ENCODE data around the gene RASEF. TPM values are rescaled to one million over a fixed set of nuclear protein-coding genes. Genes with fewer than 3 reads are reported as not detected.

RASEF gene
- total RNA-seq, 1 experiment from 2014 or later = 0.12 TPM

GRCh38 chr9:83043597-83043996, 19.3 kb downstream of the RASEF start:
- H3K79me2 ChIP-seq (ENCODE audit: insufficient read depth, low read length) = no peaks in the 10 kb centered on the region
- H3K27me3 ChIP-seq (ENCODE audit: insufficient read depth, low read length) = no peaks in the 10 kb centered on the region
- H4K20me1 ChIP-seq (ENCODE audit: insufficient read depth) = no peaks in the 10 kb centered on the region
- TF ChIP-seq CTCF (IDR thresholded peaks at IDR 0.05 in 2 of 3, conservative IDR thresholded peaks at IDR 0.05 in 1 of 3; ENCODE audit: borderline replicate concordance in 1 of 3, insufficient read depth in 1 of 3, low read depth in 2 of 3, low read length in 2 of 3) (no peak), CEBPB (IDR thresholded peaks at IDR 0.05; ENCODE audit: low read depth) (no peak), YY1 (IDR thresholded peaks at IDR 0.05; ENCODE audit: extremely low read depth, insufficient replicate concordance, low read depth, low read length) (no peak), EZH2phosphoT487 (IDR thresholded peaks at IDR 0.05; ENCODE audit: borderline replicate concordance) (no peak), MAX (IDR thresholded peaks at IDR 0.05) (no peak), EGR1 (IDR thresholded peaks at IDR 0.05; ENCODE audit: low read depth) (no peak), ZNF274 (IDR thresholded peaks at IDR 0.05; ENCODE audit: low read depth, low read length) (no peak), JUND (IDR thresholded peaks at IDR 0.05) (no peak)
- H3K4me2 ChIP-seq (ENCODE audit: low read length) = no peak overlapping the region
- ATAC-seq (no peak), DNase-seq (ENCODE audit: low read depth, low spot score) (no peak)
- no peak overlapping the region for H3K4me3 ChIP-seq (replicated peaks in 1 of 2; ENCODE audit: low read depth in 1 of 2, low read length in 2 of 2)
- H3K27ac ChIP-seq (ENCODE audit: low read depth, low read length) = no peak overlapping the region
- CTCF ChIA-PET = no interaction called here
- H3K9me2 ChIP-seq (ENCODE audit: insufficient read depth) = no peaks in the 10 kb centered on the region
- no peak overlapping the region for H2AFZ ChIP-seq (ENCODE audit: low read depth, low read length, poor library complexity, severe bottlenecking)
- H3K4me1 ChIP-seq (ENCODE audit: control insufficient read depth in 1 of 2, insufficient read depth in 2 of 2, low read length in 2 of 2) = no peaks in the 10 kb centered on the region
- POLR2A ChIA-PET = no interaction called here
- H3K36me3 ChIP-seq (ENCODE audit: control insufficient read depth in 1 of 2, insufficient read depth in 2 of 2, low read length in 2 of 2) = no peaks in the 10 kb centered on the region
- intact Hi-C loops (cut with micrococcal nuclease) = no loop called here
- no peaks in the 10 kb centered on the region for H3K9me3 ChIP-seq (ENCODE audit: control insufficient read depth in 1 of 2, insufficient read depth in 1 of 2, low read depth in 1 of 2, low read length in 2 of 2)
- no TSS peak for BruUV-seq (replicated peaks)
- RAD21 ChIA-PET (ENCODE audit: low non-redundant PET in 1 of 2, low total read pairs in 2 of 2, uncharacterized antibody in 2 of 2, unreplicated experiment in 2 of 2) = no interaction called here
- H3K9ac ChIP-seq (ENCODE audit: low read length) = no peak overlapping the region

GRCh38 chr9:83041771-83042170, 21.2 kb downstream of the RASEF start:
- DNase-seq (ENCODE audit: low read depth, low spot score) (no peak), ATAC-seq (no peak)
- Histone ChIP-seq H3K36me3 (ENCODE audit: control insufficient read depth in 1 of 2, insufficient read depth in 2 of 2, low read length in 2 of 2) (no peaks in the 10 kb centered on the region), H3K4me1 (ENCODE audit: control insufficient read depth in 1 of 2, insufficient read depth in 2 of 2, low read length in 2 of 2) (no peaks in the 10 kb centered on the region), H3K9me3 (ENCODE audit: control insufficient read depth in 1 of 2, insufficient read depth in 1 of 2, low read depth in 1 of 2, low read length in 2 of 2) (no peaks in the 10 kb centered on the region), H3K27ac (ENCODE audit: low read depth, low read length) (no peak overlapping the region), H4K20me1 (ENCODE audit: insufficient read depth) (no peaks in the 10 kb centered on the region), H3K79me2 (ENCODE audit: insufficient read depth, low read length) (no peaks in the 10 kb centered on the region), H3K9ac (ENCODE audit: low read length) (no peak overlapping the region), H3K4me2 (ENCODE audit: low read length) (no peak overlapping the region), H2AFZ (ENCODE audit: low read depth, low read length, poor library complexity, severe bottlenecking) (no peak overlapping the region), H3K4me3 (replicated peaks in 1 of 2; ENCODE audit: low read depth in 1 of 2, low read length in 2 of 2) (no peak overlapping the region), H3K27me3 (ENCODE audit: insufficient read depth, low read length) (no peaks in the 10 kb centered on the region), H3K9me2 (ENCODE audit: insufficient read depth) (no peaks in the 10 kb centered on the region)
- intact Hi-C loops (cut with micrococcal nuclease) = no loop called here
- POLR2A ChIA-PET = no interaction called here
- CTCF ChIA-PET = no interaction called here
- RAD21 ChIA-PET (ENCODE audit: low non-redundant PET in 1 of 2, low total read pairs in 2 of 2, uncharacterized antibody in 2 of 2, unreplicated experiment in 2 of 2) = no interaction called here
- BruUV-seq (replicated peaks) = no TSS peak
- TF ChIP-seq ELF1 (IDR thresholded peaks at IDR 0.05; ENCODE audit: borderline replicate concordance, low read depth) = no peak
- no peak for TF ChIP-seq SP1 (IDR thresholded peaks at IDR 0.05; ENCODE audit: low read depth)
- no peak for TF ChIP-seq ZFX (IDR thresholded peaks at IDR 0.05)
- no peak for TF ChIP-seq POLR2A (IDR thresholded peaks at IDR 0.05; ENCODE audit: borderline replicate concordance, extremely low read depth, insufficient read depth, insufficient read length)
- no peak for TF ChIP-seq SRF (IDR thresholded peaks at IDR 0.05; ENCODE audit: low read depth)
- TF ChIP-seq SIN3A (IDR thresholded peaks at IDR 0.05; ENCODE audit: low read depth) = no peak
- TF ChIP-seq EZH2phosphoT487 (IDR thresholded peaks at IDR 0.05; ENCODE audit: borderline replicate concordance) = no peak
- no peak for TF ChIP-seq CEBPB (IDR thresholded peaks at IDR 0.05; ENCODE audit: low read depth)
- TF ChIP-seq CTCF (IDR thresholded peaks at IDR 0.05 in 2 of 3, conservative IDR thresholded peaks at IDR 0.05 in 1 of 3; ENCODE audit: borderline replicate concordance in 1 of 3, insufficient read depth in 1 of 3, low read depth in 2 of 3, low read length in 2 of 3) = no peak
